Gastrocnemius medialis (tissue), 4 donors: ENCODE measurements around the gene TMEM234. TPM values are rescaled to one million over a fixed set of nuclear protein-coding genes. Genes with fewer than 3 reads are reported as not detected.

Source experiments
- ATAC-seq, 2 donors: fragments of 150-250 bp; one replicate each; pipeline ENCODE4 v1.9.1; 2016
- DNase-seq, 2 donors: peaks; one replicate each; pipeline ENCODE4 v3.0.0-alpha.2; 2019
- H3K27ac ChIP-seq, 4 donors: fragments of 200-600 bp; sonication (generic); 1 replicate in 1 of 4; 2 replicates in 3 of 4; pipeline ENCODE4 v1.5.1; 2016 to 2018; ENCODE audit warnings: mild to moderate bottlenecking in 2 of 4, moderate library complexity in 1 of 4
- H3K27me3 ChIP-seq, 3 donors: fragments of 200-600 bp; sonication (generic) in 2 of 3; 1 replicate in 1 of 3; 2 replicates in 2 of 3; pipeline versions ENCODE4 v1.5.1 to v1.6.0; 2016 to 2019; ENCODE audit warnings: mild to moderate bottlenecking in 1 of 3, moderate library complexity in 1 of 3
- H3K36me3 ChIP-seq, 2 donors: fragments of 200-600 bp; sonication (generic) in 1 of 2; one replicate each; pipeline ENCODE4 v1.5.1; 2017 to 2018
- H3K4me1 ChIP-seq, 2 donors: fragments of 200-600 bp; sonication (generic) in 1 of 2; one replicate each; pipeline ENCODE4 v1.5.1; 2016 to 2017; ENCODE audit warnings: mild to moderate bottlenecking in 2 of 2
- H3K4me3 ChIP-seq, 4 donors: fragments of 200-600 bp; sonication (generic) in 3 of 4; 1 replicate in 1 of 4; 2 replicates in 3 of 4; pipeline ENCODE4 v1.5.1; 2016 to 2019; ENCODE audit warnings: mild to moderate bottlenecking in 2 of 4
- H3K9me3 ChIP-seq, 3 donors: fragments of 200-600 bp; sonication (generic) in 2 of 3; 1 replicate in 1 of 3; 2 replicates in 2 of 3; pipeline ENCODE4 v1.5.1; 2016 to 2019
- CTCF ChIP-seq, 5 experiments: fragments of 450-650 bp in 3 of 5; fragments of 200-600 bp in 2 of 5; sonication (generic) in 2 of 5; IDR thresholded peaks in 4 of 5; conservative IDR thresholded peaks in 1 of 5; 1 replicate in 4 of 5; 2 replicates in 1 of 5; pipeline ENCODE4 v1.5.1; 2016 to 2019; ENCODE audit warnings: antibody characterized with exemption in 5 of 5, mild to moderate bottlenecking in 3 of 5, moderate library complexity in 3 of 5
- POLR2A ChIP-seq, 2 donors: fragments of 450-650 bp; IDR thresholded peaks; one replicate each; pipeline ENCODE4 v1.6.1; 2017; ENCODE audit warnings: antibody characterized with exemption in 2 of 2, mild to moderate bottlenecking in 2 of 2, moderate library complexity in 2 of 2
- in situ Hi-C, 4 donors: fragments of 200-750 bp; cut with MboI; loops; one replicate each; pipeline versions ENCODE4 v1.15.0 to v1.8.0; 2017; ENCODE audit warnings: low sequenced_read_pairs in 4 of 4
- intact Hi-C: fragments of 100-400 bp; cut with DNase I; formaldehyde crosslinking; loops from one replicate; pipeline ENCODE4 v1.15.1; 2023; ENCODE audit warnings: low total_unique reads
- total RNA-seq, 4 donors: library from RNA; depleted of rRNA; stranded (reverse); fragments of >200 nt; gene quantifications; one replicate each; pipeline versions ENCODE4 v1.1.0 to v1.2.3, GENCODE V29; 2016

TMEM234 gene
- total RNA-seq, 4 donors from 2014 or later = 1.6 to 4.6 (median 4.4) TPM

GRCh38 chr1:32195972-32196823, 26.0 kb downstream of the TMEM234 start:
- Histone ChIP-seq H3K36me3 (peaks cover 3 to 52% of the 10 kb centered on the region in 2 donors), H3K4me1 (peaks cover 35 to 48% of the 10 kb centered on the region in 2 donors), H3K27ac (peak overlapping the region; percentile 86 to 99 (median 94)), H3K27me3 (no peaks in the 10 kb centered on the region), H3K9me3 (no peaks in the 10 kb centered on the region), H3K4me3 (no peak overlapping the region)
- intact Hi-C loops = no loop called here
- TF ChIP-seq POLR2A (IDR thresholded peaks at IDR 0.05) (no peak), CTCF (IDR thresholded peaks at IDR 0.05 in 4 of 5, conservative IDR thresholded peaks at IDR 0.05 in 1 of 5) (no peak)
- DNase-seq (no peak), ATAC-seq (peak in 1 of 2 donors; percentile 35)
- in situ Hi-C loops = no loop called here

- Histone ChIP-seq H3K9me3 (no peaks in the 10 kb centered on the region), H3K4me3 (no peak overlapping the region), H3K27me3 (no peaks in the 10 kb centered on the region), H3K4me1 (peaks cover 33 to 45% of the 10 kb centered on the region in 2 donors), H3K27ac (peak overlapping the region in 3 of 4 donors; percentile 86 to 99 (median 98)), H3K36me3 (peaks cover 3 to 59% of the 10 kb centered on the region in 2 donors)
- TF ChIP-seq CTCF (IDR thresholded peaks at IDR 0.05 in 4 of 5, conservative IDR thresholded peaks at IDR 0.05 in 1 of 5) = no peak
- TF ChIP-seq POLR2A (IDR thresholded peaks at IDR 0.05) = no peak
- ATAC-seq = no peak
- intact Hi-C loops = no loop called here
- in situ Hi-C loops = no loop called here
- DNase-seq = no peak
These were observed 26.6 kb downstream of the TMEM234 start for GRCh38 chr1:32195531-32195930.

- TF ChIP-seq CTCF (IDR thresholded peaks at IDR 0.05 in 4 of 5, conservative IDR thresholded peaks at IDR 0.05 in 1 of 5) (no peak), POLR2A (IDR thresholded peaks at IDR 0.05) (no peak)
- ATAC-seq (no peak), DNase-seq (no peak)
- in situ Hi-C loops = no loop called here
- Histone ChIP-seq H3K4me3 (no peak overlapping the region), H3K4me1 (peaks cover 32 to 44% of the 10 kb centered on the region in 2 donors), H3K27me3 (no peaks in the 10 kb centered on the region), H3K27ac (peak overlapping the region in 3 of 4 donors; percentile 31 to 99 (median 98)), H3K9me3 (no peaks in the 10 kb centered on the region), H3K36me3 (peaks cover 3 to 64% of the 10 kb centered on the region in 2 donors)
- intact Hi-C loops = no loop called here
These were observed 27.2 kb downstream of the TMEM234 start for GRCh38 chr1:32194984-32195383.

GRCh38 chr1:32192220-32192948, 29.8 kb downstream of the TMEM234 start:
- Histone ChIP-seq H3K36me3 (peaks cover 6 to 90% of the 10 kb centered on the region in 2 donors), H3K27ac (no peak overlapping the region), H3K4me1 (peaks cover 10 to 20% of the 10 kb centered on the region in 2 donors), H3K9me3 (no peaks in the 10 kb centered on the region), H3K27me3 (no peaks in the 10 kb centered on the region), H3K4me3 (no peak overlapping the region)
- in situ Hi-C loops (no loop called here), intact Hi-C loops (no loop called here)
- TF ChIP-seq POLR2A (IDR thresholded peaks at IDR 0.05) = no peak
- no peak for TF ChIP-seq CTCF (IDR thresholded peaks at IDR 0.05 in 4 of 5, conservative IDR thresholded peaks at IDR 0.05 in 1 of 5)
- ATAC-seq = no peak
- no peak for DNase-seq
